Testis (tissue), 3 donors: ENCODE measurements around the gene RAPH1. TPM values are rescaled to one million over a fixed set of nuclear protein-coding genes. Genes with fewer than 3 reads are reported as not detected.
A peak's percentile ranks its signal among the peaks of the same experiment; 100 is the strongest.

Source experiments
- DNase-seq: peaks from one replicate; pipeline ENCODE4 v3.0.0-alpha.2; 2019
- H3K27ac ChIP-seq, 2 donors: fragments of 200-600 bp; sonication (generic); one replicate each; pipeline ENCODE4 v1.5.1; 2019
- H3K27me3 ChIP-seq: fragments of 200-600 bp; sonication (generic); one replicate; pipeline ENCODE4 v1.5.1; 2019
- H3K36me3 ChIP-seq: fragments of 200-600 bp; sonication (generic); one replicate; pipeline ENCODE4 v1.5.1; 2017; ENCODE audit warnings: low read depth; ENCODE audit errors: missing control alignments
- H3K4me1 ChIP-seq: fragments of 200-600 bp; sonication (generic); one replicate; pipeline ENCODE4 v1.5.1; 2019
- H3K4me3 ChIP-seq, 2 donors: fragments of 200-600 bp; sonication (generic); one replicate each; pipeline ENCODE4 v1.5.1; 2017 to 2019
- H3K9me3 ChIP-seq: fragments of 200-600 bp; sonication (generic); one replicate; pipeline ENCODE4 v1.5.1; 2017
- CTCF ChIP-seq, 3 experiments: fragments of 450-650 bp in 2 of 3; fragments of 200-600 bp in 1 of 3; sonication (generic) in 1 of 3; IDR thresholded peaks; one replicate each; pipeline ENCODE4 v1.5.1; 2016 to 2019; ENCODE audit warnings: antibody characterized with exemption in 3 of 3, mild to moderate bottlenecking in 2 of 3, moderate library complexity in 1 of 3
- POLR2A ChIP-seq: fragments of 450-650 bp; IDR thresholded peaks from one replicate; pipeline ENCODE4 v1.6.1; 2017; ENCODE audit warnings: antibody characterized with exemption, mild to moderate bottlenecking, moderate library complexity
- WGBS, 2 donors: methylation state at CpG; one replicate each; pipeline ENCODE4 v1.1.5; 2018; 5-methylcytosine and 5-hydroxymethylcytosine counted together
- intact Hi-C: fragments of 100-400 bp; cut with DNase I; formaldehyde crosslinking; loops from one replicate; pipeline ENCODE4 v1.15.1; 2023; ENCODE audit warnings: low total_unique reads
- polyA plus RNA-seq: library from polyadenylated mRNA; stranded (reverse); fragments of 350-450 nt; fragmentation: Illumina TruSeq; extraction: RNeasy Lipid Tissue Mini Kit (QIAGEN cat#74804); gene quantifications from one replicate; pipeline ENCODE4 v1.2.3, GENCODE V29; 2014; ENCODE audit warnings: low read depth, low replicate concordance; ENCODE audit not compliant: insufficient read depth
- total RNA-seq, 2 donors: library from RNA; depleted of rRNA; stranded (reverse); fragments of >200 nt; gene quantifications; one replicate each; pipeline ENCODE4 v1.2.3, GENCODE V29; 2016

RAPH1 gene
- total and polyA plus RNA-seq, 3 donors from 2014 or later: 22.1 to 36.5 (median 31.1) TPM

- intact Hi-C loops: no loop called here
- H3K27me3 ChIP-seq: no peaks in the 10 kb centered on the region
Measured at GRCh38 chr2:203352604-203353255, 182.4 kb downstream of the RAPH1 start.

GRCh38 chr2:203347375-203347774, 187.7 kb downstream of the RAPH1 start:
- TF ChIP-seq POLR2A (no peak), CTCF (IDR thresholded peaks at IDR 0.05) (no peak)
- no peak overlapping the region for H3K4me3 ChIP-seq
- H3K36me3 ChIP-seq: no peaks in the 10 kb centered on the region
- WGBS, 2 donors: 65 to 68% methylated on average over 4 of the region's 4 CpGs
- no peaks in the 10 kb centered on the region for H3K27me3 ChIP-seq
- H3K4me1 ChIP-seq: peaks cover 3% of the 10 kb centered on the region
- H3K27ac ChIP-seq: no peak overlapping the region
- intact Hi-C loops: no loop called here
- no peaks in the 10 kb centered on the region for H3K9me3 ChIP-seq
- DNase-seq: no peak

More at GRCh38 chr2:203352604-203353255, 182.4 kb downstream of the RAPH1 start:
- peaks cover 2% of the 10 kb centered on the region for H3K4me1 ChIP-seq
- no peaks in the 10 kb centered on the region for H3K36me3 ChIP-seq
- WGBS, 2 donors: 95 to 96% methylated on average over 5 of the region's 5 CpGs
- H3K27ac ChIP-seq: no peak overlapping the region
- no peak for DNase-seq
- H3K9me3 ChIP-seq: no peaks in the 10 kb centered on the region
- no peak overlapping the region for H3K4me3 ChIP-seq
- TF ChIP-seq CTCF (IDR thresholded peaks at IDR 0.05) (no peak), POLR2A (no peak)

- Histone ChIP-seq H3K9me3 (no peaks in the 10 kb centered on the region), H3K36me3 (no peaks in the 10 kb centered on the region), H3K27me3 (no peaks in the 10 kb centered on the region), H3K27ac (no peak overlapping the region), H3K4me1 (peaks cover 3% of the 10 kb centered on the region), H3K4me3 (no peak overlapping the region)
- TF ChIP-seq POLR2A (no peak), CTCF (IDR thresholded peaks at IDR 0.05) (no peak)
- intact Hi-C loops: no loop called here
- no peak for DNase-seq
- 26% methylated on average over 1 of the region's 1 CpG for WGBS, 2 donors
Measured at GRCh38 chr2:203346612-203347011, 188.5 kb downstream of the RAPH1 start.

GRCh38 chr2:203344667-203345066, 190.4 kb downstream of the RAPH1 start:
- WGBS, 2 donors: 71 to 81% methylated on average over 11 to 12 of the region's 12 CpGs
- Histone ChIP-seq H3K27ac (no peak overlapping the region), H3K27me3 (no peaks in the 10 kb centered on the region), H3K4me3 (no peak overlapping the region), H3K36me3 (no peaks in the 10 kb centered on the region), H3K4me1 (peaks cover 3% of the 10 kb centered on the region), H3K9me3 (no peaks in the 10 kb centered on the region)
- peak; percentile 75 for DNase-seq
- intact Hi-C loops: no loop called here
- TF ChIP-seq CTCF (IDR thresholded peaks at IDR 0.05): no peak
- TF ChIP-seq POLR2A: no peak

Other genes starting within 250 kb of the RAPH1 start
- gene ABI2, start 206.9 kb downstream of the RAPH1 start, total RNA-seq: 100 to 1,000 TPM in 1 of 2 donors, 10 to 100 TPM in 1; 91.2 to 106 TPM
- 109 TPM for gene ABI2, start 206.9 kb downstream of the RAPH1 start, polyA plus RNA-seq
- gene CD28, start 171.3 kb upstream of the RAPH1 start, total RNA-seq: under 1 TPM; 0.24 to 0.43 TPM
- 0.91 TPM for gene CD28, start 171.3 kb upstream of the RAPH1 start, polyA plus RNA-seq